Measurements from ENCODE around the gene CADPS2.

CADPS2 gene

DNA sequence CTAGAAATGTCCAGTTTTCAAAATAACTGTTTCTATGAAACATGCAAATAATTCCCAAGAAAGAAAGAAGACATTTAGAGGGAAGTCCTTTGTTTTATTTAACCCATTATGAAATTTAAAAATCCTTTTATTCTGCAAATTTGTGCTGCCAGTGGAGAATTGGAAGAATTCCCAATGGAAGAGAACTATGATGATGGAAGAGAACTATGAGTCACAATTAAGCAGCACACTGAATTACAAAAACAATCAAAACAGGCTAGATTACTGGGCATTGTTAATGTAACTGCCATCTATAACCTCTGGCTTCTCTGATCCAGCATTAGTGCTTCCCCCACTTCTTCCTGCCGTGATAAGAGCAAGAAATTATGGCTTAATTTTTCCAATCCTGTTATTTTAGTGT, 455.6 kb downstream of the CADPS2 start:
- no peak for DNase-seq

DNA sequence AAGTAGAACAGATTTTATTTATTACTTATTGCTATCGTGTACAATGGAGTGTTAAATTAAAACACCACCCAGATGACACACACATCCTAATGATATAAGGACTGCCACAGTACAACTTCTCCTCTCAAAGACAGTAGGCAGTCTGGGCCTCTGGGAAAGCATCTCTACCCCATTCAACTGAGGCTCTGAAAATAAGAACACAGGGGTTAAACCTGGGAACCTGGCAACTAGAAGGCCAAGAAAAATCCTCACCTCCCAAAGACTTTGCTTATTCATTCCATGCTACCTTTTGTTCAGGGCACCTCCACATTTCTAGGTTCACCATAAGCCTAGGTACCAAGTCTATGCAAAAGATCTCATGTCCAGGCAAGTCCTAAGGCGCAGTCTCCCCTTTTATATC, 456.3 kb downstream of the CADPS2 start:
- no peak for DNase-seq

DNA sequence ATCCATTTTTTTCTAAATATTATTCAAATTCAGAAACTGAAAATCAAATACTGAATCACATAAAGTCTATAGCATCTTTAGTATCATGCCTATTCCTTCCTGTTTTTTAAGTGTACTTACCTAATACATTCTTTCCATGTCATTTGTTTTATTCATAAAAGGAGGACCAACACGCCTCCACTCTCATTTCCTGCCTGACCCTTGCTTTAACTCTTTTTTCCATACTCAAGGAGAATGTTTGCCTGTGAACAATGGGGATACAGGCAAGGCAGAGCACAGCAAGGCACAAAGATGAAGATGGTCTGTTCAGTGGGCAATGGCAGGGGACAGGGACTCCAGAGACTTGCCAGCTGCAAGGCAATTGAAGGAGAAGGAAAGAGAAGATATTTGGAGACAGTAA, 460.5 kb downstream of the CADPS2 start:
- DNase-seq, result no peak

DNA sequence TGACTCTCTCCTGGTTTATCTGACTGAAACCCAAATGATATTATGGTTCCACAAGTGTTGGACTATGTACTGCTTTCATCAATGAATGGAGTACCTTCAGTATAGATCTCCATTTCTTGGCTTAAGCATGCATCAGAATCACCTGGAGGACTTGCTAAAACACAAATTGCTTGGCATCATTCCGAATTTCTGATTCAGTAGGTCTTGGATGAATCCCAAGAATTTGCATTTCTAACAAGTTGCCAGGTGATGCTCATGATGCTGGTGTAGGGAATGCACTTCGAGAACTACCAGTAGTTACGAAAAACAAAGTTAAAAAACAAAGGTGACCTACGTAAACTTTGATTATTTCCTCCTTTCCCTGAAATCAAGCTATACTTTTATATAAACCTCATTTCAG, 462.7 kb downstream of the CADPS2 start:
- DNase-seq, result no peak

DNA sequence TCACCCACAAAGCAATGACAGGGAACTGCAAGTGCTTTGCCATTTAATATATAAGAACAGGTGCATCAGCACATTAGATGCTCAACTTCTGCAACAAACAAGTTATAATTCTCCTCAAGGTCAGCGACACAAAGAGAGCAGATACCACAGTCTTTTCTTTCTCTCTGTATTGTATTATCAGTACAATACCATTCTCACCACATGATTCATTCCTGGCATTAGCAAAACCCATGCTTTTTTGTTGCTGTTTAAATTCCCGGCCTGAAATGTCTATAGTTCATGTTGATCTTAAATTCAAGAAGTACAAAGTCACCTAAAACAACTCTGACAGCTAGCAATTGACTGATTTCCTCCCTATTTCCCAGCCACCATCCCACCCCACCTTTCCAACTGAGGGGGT, 469.9 kb downstream of the CADPS2 start:
- DNase-seq, result no peak

DNA sequence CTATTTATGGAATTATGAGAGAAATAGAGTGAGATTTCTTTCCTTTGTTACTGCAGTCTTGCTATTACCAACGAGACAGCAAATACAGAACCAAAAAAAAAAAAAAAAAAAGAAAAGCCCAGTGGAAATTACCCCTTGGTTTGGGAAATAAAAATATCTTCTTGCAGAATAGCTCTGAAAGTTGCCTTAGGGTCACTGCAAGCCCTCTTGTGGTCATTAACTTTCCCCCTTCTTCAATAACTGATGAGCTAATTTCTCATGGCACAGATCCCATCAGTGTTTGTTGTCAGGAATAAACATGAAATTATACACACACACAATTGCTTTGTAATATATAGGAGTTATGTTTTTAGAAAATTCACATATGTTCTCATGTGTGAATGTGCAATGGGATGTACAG, 470.8 kb downstream of the CADPS2 start:
- DNase-seq, result no peak

DNA sequence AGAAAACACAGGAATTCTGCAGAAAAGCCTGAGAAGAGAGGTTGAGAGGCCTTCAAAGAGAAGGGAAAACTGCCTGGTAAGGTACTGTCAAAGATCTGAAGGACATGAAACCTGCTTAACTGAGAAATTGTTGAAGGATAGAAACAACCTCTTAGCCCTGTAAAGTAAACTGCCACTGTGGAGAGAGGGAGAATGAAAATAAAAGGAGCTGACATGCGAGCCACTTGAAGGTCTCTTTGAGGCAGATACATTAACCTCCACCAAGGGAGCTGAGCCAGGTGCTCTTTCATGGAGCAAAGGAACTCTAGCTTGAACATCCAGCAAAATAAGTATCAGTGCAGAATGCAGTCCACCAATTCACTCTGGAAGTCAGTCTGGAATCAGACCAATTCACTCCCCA, 472.9 kb downstream of the CADPS2 start:
- DNase-seq, result no peak

DNA sequence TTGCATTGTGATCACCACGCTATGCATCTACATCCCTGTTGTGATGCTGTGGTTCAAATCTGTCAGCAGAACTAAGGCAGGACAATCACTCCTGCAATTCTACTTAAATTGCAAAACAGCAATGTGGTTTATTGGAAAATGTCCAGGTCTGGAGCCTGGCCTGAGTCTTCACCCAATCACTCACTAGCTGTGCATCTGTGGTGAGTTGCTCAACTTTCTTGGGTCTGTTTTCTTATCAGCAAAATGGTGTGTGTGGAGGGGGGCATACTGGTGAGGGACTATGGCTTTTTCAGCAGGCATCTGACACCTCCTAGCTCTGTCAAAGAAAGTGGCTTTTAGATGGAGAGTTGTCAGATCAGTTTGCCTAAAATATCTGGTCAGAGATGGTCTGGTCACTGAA, 473.4 kb downstream of the CADPS2 start:
- DNase-seq, result no peak

DNA sequence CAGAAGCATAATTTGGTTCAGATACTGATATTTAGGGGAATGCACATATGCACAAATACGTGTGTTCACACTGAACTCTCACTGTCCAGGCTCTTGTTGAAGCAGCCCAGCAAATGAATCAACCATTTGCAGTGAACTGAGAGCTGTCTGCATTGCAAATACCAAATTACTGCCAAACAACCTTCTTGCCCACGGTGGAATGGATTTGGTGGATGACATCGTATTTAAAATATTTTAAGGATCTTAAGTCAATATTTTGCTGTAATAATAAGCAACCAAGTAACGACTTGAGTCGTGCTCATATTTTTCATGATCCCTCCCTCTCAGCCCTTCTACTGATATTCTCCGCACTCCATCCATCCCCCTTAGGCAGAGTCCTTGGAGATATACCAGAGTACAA, 473.8 kb downstream of the CADPS2 start:
- DNase-seq, result no peak

DNA sequence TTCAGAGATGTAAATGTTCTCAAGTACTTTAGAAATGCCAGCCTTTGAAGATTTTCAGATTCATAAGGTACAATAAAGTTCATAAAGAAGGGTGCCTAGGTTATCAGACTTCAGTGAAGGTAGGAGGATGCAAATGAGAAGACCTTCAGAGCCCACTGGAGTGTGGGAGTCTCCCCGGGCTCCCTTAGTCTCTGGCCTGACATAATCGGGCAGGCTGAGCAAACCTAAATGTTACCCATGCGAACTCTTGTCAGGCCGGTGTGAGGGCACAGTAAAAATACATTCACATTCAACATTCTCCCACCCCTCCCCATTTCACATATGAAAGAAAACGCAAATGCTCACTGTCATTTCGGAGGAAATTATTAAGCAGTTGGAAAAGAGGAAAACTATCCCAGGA, 479.1 kb downstream of the CADPS2 start:
- no peak for DNase-seq

DNA sequence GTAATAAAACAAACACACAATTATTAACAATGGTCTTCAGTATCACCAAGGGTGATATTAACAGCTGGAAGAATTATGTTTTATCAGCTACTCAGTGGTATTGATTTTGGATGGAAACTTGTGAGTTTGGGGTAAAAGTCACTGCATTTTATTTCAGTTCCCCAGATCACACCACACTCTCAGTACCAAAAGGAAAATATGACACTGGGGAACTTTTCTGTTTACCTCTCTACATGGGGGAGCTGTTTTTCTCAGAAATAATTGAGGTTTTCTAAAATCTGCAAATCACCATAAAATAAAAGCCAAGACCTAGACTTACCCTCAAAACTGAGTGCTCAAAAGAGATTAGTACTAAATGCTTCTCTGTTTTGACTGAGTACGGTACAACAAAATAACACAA, 483.1 kb downstream of the CADPS2 start:
- no peak for DNase-seq

DNA sequence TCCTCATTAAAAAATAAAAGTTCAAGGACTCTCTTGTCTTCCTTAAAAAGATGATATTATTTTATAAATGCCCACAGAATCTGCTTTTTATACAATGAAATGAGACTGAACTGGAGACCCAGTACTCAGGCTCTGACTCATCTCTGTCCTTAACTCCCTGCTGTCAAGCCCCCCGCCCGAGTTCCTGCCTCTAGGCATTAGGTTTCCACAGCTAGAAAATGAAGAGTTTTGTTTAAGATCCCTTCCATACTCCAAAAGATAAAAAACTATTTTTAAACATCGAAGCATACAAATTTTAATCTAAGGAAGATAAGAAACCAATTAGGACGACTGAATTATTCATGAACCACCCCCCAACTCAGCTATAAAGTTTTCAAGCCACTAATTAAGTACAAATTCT, 484.0 kb downstream of the CADPS2 start:
- no peak for DNase-seq

DNA sequence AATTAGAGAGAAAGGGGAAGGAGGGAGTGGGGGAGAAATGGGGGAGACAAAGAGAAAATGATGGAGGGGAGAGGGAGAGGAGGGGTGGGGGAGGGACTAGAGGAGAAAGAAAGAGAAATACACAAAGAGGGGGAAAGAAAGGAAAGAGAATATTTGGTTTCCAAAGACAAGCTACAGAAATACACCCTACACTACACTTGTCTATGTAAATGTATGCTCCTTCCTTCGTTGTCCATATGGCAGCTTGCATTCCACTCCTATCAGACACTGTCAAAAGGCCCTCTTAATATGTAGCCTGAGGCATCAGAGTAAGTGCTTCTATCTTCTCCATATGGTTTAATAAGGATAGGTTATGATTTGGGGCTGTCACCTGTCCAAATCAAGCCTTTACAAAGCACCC, 488.9 kb downstream of the CADPS2 start:
- no peak for DNase-seq

DNA sequence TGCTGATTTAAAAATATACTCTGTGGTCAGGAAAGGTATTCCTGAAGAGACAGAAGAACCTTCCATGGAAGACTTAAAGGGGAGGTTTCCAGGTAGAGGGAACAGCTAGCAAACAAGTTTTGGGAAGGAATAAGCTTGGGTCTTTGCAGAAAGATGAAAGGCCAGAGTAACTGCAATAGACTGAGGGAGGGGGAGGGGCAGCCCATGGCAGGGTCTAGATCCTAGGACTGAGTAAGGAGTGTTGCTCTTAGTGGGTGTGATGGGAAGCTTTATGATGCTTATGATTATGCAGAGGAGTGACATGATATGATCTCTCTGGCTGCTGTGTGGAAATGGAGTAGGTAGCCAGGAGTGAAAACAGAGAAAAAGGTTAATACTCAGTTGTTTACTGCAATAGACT, 491.7 kb downstream of the CADPS2 start:
- DNase-seq, result no peak

DNA sequence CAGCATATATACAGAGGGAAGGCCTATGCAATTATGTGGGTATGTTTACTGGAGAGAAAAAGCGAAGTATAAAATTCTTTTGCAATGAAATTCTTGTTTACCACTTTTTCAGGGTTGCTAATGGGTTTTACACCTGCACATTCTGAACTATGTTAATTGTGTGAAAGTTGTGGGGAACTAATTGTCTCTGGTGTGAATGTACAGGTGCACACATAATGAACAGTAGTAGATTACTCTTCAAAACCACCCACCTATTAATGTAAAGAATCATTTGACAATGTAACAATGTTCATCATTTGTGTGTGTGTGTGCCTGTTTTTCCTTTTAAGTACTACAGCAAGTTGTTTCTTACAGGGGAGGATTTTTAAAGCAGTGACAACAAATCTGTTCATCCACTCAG, 501.7 kb downstream of the CADPS2 start:
- no peak for DNase-seq

DNA sequence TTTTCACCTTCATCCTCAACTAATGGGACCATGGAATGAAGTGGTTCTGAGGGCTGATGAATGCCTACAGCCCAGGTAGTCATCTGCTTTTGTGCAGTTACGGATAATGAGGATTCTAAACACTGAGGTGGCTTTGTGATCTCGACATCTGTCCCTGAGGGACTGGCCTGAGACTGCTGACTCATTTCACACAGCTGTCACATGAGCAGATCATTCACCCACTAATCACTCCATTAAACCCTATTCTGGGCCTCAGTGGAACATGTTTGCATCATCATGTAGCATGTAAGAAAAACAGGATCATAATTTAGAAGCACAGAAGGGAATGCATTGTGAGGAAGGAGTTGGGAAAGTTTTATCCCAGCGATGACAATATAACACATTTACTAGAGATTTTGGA, 502.3 kb downstream of the CADPS2 start:
- no peak for DNase-seq

DNA sequence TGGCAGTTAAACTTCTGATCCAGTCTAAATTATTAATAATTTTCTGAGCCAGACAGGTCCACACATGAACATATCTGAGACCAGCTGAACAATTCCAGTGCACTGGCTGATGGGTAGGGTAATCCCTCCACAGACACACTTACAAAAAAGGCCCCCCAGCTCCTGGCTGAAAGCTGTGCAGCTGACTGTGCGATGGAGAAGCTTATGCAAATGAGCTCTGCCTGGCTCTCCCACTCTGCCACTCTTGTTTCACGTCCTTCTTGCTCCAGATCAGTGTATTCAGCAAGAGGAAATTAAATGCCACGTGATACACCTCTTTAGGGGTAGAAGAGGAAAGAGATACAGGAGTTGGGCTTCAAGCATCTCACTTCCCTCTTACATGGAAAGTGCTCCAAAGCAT, 505.3 kb downstream of the CADPS2 start:
- no peak for DNase-seq

DNA sequence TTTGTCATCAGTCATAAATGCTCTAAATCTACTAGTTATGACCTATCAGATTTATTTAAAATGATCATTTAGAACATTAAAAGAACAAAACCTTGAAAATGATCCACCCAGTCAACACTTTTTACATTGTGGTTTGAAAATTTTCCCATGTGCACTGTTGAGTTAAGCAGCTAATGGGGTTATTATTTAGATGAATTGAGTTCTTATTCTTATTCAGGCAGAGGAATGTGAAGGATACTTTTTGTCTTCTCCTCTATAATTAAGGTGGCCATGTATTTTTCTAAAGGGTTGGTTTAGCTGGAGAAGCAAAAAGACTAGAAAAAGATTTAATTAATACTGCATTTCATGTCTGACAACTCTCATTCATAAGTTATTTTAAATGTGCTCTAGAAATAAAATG, 506.8 kb downstream of the CADPS2 start:
- DNase-seq, result no peak

DNA sequence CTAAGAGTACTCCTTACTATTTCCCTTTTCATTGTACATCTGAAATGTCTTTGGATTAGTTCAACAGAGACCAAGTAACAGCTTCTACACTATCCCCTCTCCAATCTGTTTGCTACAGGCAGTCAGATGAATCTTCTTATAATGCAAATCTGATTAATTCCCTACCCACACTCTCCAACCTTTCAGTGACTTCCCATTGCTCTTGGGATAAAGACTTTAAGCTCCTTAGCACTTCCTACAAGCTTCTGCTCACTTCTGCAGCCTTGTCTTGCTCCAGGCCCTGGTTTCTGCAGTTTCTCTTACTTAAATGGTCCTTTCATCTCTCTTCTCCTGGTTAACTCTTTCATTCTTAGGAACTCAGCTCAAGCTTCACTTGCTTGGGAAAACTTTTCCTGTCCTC, 516.5 kb downstream of the CADPS2 start:
- DNase-seq, result no peak

DNA sequence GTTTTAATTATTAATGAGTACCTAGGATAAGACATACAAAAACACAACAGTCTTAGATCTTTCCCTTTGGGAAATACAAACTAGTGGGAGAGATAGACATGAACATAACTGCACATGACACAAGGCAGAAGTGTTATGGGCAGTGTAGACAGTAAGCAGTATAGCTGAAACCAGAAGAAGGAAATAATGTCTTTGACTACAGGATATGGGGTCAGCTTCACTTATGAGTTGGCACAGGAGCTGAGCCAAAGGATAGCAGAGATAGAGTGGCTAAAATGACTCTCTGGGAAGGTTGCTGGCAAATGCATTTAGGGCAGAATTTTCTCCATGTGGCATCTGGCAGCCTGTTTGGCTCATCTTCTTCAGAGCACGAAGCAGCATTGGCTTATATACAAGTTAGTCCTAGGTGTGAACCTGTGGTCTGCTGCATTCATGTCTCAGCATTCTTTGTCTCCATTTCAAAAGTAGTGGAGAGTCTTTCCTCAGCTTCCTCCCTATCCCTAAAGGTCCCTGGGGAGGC, 521.4 kb downstream of the CADPS2 start:
- DNase-seq, result no peak

DNA sequence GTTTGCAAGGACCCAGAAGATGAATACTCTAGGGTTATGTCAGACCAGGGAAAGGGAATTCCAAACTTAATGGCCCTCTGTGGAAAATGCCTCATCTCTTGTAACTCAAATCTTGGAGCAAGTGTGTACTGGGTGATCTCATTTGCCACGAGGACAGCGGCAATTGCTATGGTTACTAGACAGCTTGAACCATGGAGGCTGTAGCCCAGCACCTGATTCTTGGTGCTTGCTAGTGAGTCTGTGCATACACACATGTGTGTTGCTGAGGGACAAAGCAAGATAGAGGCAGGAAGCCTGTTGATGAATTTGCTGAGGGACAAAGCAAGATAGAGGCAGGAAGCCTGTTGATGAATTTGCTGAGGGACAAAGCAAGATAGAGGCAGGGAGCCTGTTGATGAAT, 523.1 kb downstream of the CADPS2 start:
- DNase-seq, result no peak

DNA sequence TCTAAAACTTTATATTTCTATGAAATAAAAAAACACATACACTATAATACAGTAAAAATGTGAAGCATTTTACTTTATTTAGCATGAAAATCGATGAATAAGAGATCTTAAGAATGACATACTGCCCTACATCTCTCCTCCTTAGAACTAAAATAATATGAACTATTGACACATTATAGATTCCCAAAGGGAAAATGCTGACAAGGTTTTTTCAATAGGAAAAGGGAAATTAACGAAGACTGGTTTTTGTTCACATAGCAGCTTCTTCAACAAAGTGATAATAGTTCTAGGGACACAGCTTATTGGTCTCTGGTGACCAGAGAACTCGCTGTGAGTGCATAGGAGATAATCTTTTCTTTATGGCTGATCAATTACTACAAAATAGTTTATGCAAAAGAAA, 523.8 kb downstream of the CADPS2 start:
- DNase-seq, result no peak

DNA sequence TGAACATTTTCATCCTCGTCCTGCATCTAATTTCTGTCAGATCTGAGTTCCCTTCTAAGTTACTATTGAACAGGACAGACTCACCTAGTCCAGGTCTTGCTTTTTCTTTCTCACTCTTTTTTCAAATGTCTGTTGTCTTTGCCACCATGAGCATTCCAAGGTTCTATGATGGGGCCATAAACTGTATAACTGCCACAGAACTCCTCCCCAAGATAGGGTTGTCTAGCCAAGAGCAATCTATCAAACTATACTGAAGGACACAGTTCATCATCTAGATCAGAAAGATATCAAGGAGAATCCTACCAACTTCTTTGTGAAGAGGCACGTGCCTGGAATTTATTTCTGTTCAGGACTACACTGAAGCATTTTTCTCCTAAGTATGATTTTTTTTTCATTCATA, 531.6 kb downstream of the CADPS2 start:
- no peak for DNase-seq

DNA sequence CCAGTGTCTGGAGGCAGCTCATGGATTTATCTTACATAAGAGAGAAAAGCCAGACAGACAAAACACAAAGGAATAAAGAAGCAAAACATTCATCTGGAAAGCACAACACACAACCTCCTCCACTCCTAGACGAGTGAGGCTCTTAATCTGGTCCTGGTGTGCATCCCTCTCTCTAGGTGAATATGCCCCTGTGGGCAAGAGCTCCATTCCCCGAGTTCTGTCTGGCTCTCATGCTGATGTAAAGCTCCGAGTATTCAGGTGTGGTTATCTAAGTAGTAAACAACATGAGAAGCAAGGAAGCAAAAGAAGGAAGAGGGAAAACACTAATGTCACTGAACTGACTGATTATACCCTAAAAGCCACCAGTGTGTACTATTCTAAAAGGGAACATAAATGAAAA, 533.8 kb downstream of the CADPS2 start:
- no peak for DNase-seq

DNA sequence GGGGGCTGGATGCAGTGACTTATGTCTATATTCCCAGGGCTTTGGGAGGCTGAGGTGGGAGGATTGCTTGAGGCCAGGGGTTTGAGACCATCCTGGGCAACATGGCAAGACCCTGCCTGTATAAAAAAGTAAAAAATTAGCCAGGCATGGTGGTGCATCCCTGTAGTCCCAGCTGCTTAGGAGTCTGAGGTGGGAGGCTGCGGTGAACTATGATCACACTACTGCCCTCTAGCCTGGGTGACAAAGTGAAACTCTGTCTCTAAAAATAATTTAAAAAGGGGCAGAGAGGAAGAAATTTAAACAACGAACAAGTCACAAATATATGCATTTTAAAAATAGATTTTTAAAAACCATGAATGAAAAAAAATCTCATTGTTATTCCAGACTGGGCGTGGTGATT, 535.6 kb downstream of the CADPS2 start:
- no peak for DNase-seq

DNA sequence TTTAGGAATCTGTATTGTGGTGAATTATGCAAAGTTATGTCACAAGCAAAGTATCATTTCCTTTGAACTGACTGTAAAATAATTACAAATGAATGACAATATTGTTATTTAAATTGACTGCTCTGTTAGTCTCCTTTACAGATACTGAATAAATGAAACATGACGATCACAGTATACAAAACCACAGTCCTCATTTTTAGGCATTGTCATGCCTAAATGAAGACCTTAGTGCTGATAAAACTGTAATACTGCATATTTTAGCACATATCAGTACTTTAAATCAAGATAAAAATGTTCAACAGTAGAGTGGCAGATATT, 542.0 kb downstream of the CADPS2 start:
- no peak for DNase-seq
